ENCODE results near the gene TRAF5. TPM values are rescaled to one million over a fixed set of nuclear protein-coding genes. Genes with fewer than 3 reads are reported as not detected.

The TRAF5 gene
- total and polyA plus RNA-seq, 12 donors: 1.0 to 16.7 (median 7.4) TPM

DNA sequence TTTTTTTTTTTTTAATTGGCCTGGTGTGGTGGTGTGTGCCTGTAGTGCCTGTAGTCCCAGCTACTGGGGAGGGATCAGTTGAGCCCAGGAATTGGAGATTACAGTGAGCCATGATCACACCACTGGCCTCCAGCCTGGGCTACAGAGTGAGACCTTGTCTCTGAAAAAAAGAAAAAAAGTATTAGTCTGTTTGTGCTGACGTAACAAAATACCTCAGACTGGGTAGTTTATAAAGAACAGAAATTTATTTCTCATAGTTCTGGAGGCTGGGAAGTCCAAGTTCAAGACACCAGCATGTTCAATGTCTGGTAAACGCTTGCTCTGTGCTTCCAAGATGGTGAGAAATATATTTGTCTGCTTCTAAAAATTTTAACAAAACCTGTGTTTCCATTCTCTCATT lies 25.8 kb downstream of the TRAF5 start:
- peaks cover 0 to 6% of the 10 kb centered on the region in 2 donors for H3K36me3 ChIP-seq (replicated peaks in 1 of 2)
- TF ChIP-seq, protein P1, sequence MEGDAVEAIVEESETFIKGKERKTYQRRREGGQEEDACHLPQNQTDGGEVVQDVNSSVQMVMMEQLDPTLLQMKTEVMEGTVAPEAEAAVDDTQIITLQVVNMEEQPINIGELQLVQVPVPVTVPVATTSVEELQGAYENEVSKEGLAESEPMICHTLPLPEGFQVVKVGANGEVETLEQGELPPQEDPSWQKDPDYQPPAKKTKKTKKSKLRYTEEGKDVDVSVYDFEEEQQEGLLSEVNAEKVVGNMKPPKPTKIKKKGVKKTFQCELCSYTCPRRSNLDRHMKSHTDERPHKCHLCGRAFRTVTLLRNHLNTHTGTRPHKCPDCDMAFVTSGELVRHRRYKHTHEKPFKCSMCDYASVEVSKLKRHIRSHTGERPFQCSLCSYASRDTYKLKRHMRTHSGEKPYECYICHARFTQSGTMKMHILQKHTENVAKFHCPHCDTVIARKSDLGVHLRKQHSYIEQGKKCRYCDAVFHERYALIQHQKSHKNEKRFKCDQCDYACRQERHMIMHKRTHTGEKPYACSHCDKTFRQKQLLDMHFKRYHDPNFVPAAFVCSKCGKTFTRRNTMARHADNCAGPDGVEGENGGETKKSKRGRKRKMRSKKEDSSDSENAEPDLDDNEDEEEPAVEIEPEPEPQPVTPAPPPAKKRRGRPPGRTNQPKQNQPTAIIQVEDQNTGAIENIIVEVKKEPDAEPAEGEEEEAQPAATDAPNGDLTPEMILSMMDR (IDR thresholded peaks at IDR 0.05): no peak
- TF ChIP-seq POLR2A (IDR thresholded peaks at IDR 0.05): no peak
- no peak overlapping the region for H3K4me3 ChIP-seq
- H3K27ac ChIP-seq: no peak overlapping the region
- no peaks in the 10 kb centered on the region for H3K27me3 ChIP-seq
- intact Hi-C loops (cut with DNase I): no loop called here
- 92 to 100% (median 96%) methylated on average over 2 of the region's 2 CpGs for WGBS, 4 donors
- no peaks in the 10 kb centered on the region for H3K9me3 ChIP-seq (replicated peaks in 1 of 3)
- DNase-seq: no peak
- no peaks in the 10 kb centered on the region for H3K4me1 ChIP-seq (replicated peaks in 1 of 2)

DNA sequence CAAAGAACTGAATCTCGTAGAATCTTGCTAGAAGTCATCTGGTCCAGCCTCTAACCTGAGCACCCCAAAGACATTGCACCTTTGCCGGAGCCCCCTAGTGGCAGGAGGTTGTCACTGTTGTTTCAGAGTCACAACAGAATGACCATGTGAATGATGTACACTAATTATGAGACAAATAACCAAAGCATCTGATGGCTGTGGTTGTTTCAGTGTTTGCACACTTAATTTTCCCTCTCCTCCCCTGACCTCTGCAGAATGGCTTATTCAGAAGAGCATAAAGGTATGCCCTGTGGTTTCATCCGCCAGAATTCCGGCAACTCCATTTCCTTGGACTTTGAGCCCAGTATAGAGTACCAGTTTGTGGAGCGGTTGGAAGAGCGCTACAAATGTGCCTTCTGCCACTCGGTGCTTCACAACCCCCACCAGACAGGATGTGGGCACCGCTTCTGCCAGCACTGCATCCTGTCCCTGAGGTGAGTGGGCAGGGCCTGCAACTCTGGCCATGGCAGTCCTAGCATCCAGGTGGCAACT lies 26.4 kb downstream of the TRAF5 start:
- Histone ChIP-seq H3K27ac (no peak overlapping the region), H3K36me3 (replicated peaks in 1 of 2) (peaks cover 0 to 6% of the 10 kb centered on the region in 2 donors), H3K4me1 (replicated peaks in 1 of 2) (no peaks in the 10 kb centered on the region), H3K9me3 (replicated peaks in 1 of 3) (no peaks in the 10 kb centered on the region), H3K4me3 (no peak overlapping the region), H3K27me3 (no peaks in the 10 kb centered on the region)
- DNase-seq: peak; percentile 38 to 72 (median 54)
- 68 to 83% (median 75%) methylated on average over 6 to 8 of the region's 8 CpGs for WGBS, 4 donors
- TF ChIP-seq POLR2A (IDR thresholded peaks at IDR 0.05): no peak
- TF ChIP-seq, protein P1 (IDR thresholded peaks at IDR 0.05): peak; percentile 37 to 74 (median 61)
- intact Hi-C loops (cut with DNase I): no loop called here

- 0 to 2% (median 0%) methylated on average over 1 of the region's 1 CpG for WGBS, 4 donors
Observed at GRCh38 chr1:211353562-211354212, 27.1 kb downstream of the TRAF5 start.

DNA sequence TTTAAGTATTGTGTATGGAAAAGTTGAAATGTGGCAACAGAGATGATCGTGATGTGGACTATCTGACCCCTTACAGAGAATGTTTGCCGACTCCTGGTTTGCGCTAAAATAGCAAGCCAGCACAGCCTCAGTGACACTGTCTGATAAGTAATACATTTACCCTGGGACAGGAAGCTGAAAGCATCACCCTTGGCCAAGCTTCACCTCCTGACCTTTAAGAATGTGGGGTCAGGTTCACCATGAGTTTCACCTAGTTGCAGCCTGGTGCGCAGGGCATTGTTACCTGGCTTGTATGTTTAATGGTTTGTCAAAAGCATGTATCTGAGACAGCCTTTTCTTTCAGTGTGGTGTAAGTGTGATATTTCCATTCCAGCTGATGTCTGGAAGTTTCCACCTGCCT lies 29.2 kb downstream of the TRAF5 start:
- peaks cover 0 to 17% of the 10 kb centered on the region in 2 donors for H3K36me3 ChIP-seq (replicated peaks in 1 of 2)
- no peaks in the 10 kb centered on the region for H3K9me3 ChIP-seq (replicated peaks in 1 of 3)
- intact Hi-C loops (cut with DNase I): no loop called here
- TF ChIP-seq, protein P1 (IDR thresholded peaks at IDR 0.05): no peak
- no peak overlapping the region for H3K4me3 ChIP-seq
- no peak overlapping the region for H3K27ac ChIP-seq
- WGBS, 4 donors: 93 to 100% (median 95%) methylated on average over 4 of the region's 4 CpGs
- no peaks in the 10 kb centered on the region for H3K4me1 ChIP-seq (replicated peaks in 1 of 2)
- no peak for DNase-seq
- no peaks in the 10 kb centered on the region for H3K27me3 ChIP-seq

More at GRCh38 chr1:211353562-211354212, 27.1 kb downstream of the TRAF5 start:
- Histone ChIP-seq H3K4me1 (replicated peaks in 1 of 2) (no peaks in the 10 kb centered on the region), H3K27me3 (no peaks in the 10 kb centered on the region), H3K27ac (no peak overlapping the region), H3K36me3 (replicated peaks in 1 of 2) (peaks cover 0 to 6% of the 10 kb centered on the region in 2 donors), H3K9me3 (replicated peaks in 1 of 3) (no peaks in the 10 kb centered on the region), H3K4me3 (no peak overlapping the region)
- intact Hi-C loops (cut with DNase I): no loop called here
- no peak for TF ChIP-seq POLR2A (IDR thresholded peaks at IDR 0.05)
- TF ChIP-seq, protein P1 (IDR thresholded peaks at IDR 0.05): no peak
- no peak for DNase-seq

Data from adrenal gland (tissue), 12 donors.